ENCODE results near the gene RIOK2. TPM values are rescaled to one million over a fixed set of nuclear protein-coding genes. Genes with fewer than 3 reads are reported as not detected.

RIOK2 gene
- total RNA-seq, 1 experiment from 2014 or later, result 42.9 TPM

DNA sequence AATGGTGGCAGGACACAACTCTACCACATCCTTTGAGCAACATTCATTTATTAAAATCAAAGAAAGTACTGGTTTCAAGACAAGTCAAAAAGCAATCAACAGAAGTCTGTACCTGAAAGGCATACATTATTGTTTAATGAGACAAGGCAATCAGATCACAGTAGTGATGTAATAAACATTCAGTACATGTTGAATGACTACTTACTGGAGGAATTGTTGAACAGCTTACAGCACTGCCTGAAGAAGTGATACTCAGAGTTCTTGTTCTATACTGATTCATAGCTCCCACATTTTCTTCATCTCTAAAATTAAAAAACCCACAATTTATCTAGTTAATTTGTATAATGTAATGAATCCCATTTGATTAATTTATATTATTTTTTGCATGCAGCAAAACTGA lies 18.2 kb downstream of the RIOK2 start:
- intact Hi-C loops (cut with micrococcal nuclease; ENCODE audit: unreplicated experiment), result loop anchor here (5.0 kb wide), 1 partner anchor 168 kb away; no protein-coding TSS in a partner anchor
- BruUV-seq (replicated peaks), result no TSS peak
- POLR2A ChIA-PET (ENCODE audit: low non-redundant PET), result no interaction called here
- CTCF ChIA-PET, result interaction anchor here (0.6 to 1.3 kb wide), 2 partner anchors 168 to 296 kb away, joined by 3 read pairs; no protein-coding TSS in a partner anchor
- Histone ChIP-seq H3K4me3 (ENCODE audit: low read depth, low read length, poor library complexity, severe bottlenecking) (no peak overlapping the region), H3K27ac (ENCODE audit: low read depth, low read length, poor library complexity, severe bottlenecking) (no peak overlapping the region), H3K27me3 (replicated peaks; ENCODE audit: insufficient read depth, low read depth, low read length, poor library complexity) (no peaks in the 10 kb centered on the region), H3K4me1 (ENCODE audit: insufficient read depth, low read length, poor library complexity, severe bottlenecking) (no peaks in the 10 kb centered on the region), H3K9me3 (ENCODE audit: low read depth, low read length, poor library complexity, severe bottlenecking) (no peaks in the 10 kb centered on the region), H3K36me3 (ENCODE audit: insufficient read depth, low read length, poor library complexity, severe bottlenecking) (peaks cover 44% of the 10 kb centered on the region)
- TF ChIP-seq, protein P1, sequence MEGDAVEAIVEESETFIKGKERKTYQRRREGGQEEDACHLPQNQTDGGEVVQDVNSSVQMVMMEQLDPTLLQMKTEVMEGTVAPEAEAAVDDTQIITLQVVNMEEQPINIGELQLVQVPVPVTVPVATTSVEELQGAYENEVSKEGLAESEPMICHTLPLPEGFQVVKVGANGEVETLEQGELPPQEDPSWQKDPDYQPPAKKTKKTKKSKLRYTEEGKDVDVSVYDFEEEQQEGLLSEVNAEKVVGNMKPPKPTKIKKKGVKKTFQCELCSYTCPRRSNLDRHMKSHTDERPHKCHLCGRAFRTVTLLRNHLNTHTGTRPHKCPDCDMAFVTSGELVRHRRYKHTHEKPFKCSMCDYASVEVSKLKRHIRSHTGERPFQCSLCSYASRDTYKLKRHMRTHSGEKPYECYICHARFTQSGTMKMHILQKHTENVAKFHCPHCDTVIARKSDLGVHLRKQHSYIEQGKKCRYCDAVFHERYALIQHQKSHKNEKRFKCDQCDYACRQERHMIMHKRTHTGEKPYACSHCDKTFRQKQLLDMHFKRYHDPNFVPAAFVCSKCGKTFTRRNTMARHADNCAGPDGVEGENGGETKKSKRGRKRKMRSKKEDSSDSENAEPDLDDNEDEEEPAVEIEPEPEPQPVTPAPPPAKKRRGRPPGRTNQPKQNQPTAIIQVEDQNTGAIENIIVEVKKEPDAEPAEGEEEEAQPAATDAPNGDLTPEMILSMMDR (conservative IDR thresholded peaks at IDR 0.05; ENCODE audit: low read depth, low read length), result no peak
- no peak for TF ChIP-seq EZH2 (IDR thresholded peaks at IDR 0.05; ENCODE audit: borderline replicate concordance, low read depth, low read length, poor library complexity, severe bottlenecking)
- DNase-seq (ENCODE audit: low spot score), result no peak

DNA sequence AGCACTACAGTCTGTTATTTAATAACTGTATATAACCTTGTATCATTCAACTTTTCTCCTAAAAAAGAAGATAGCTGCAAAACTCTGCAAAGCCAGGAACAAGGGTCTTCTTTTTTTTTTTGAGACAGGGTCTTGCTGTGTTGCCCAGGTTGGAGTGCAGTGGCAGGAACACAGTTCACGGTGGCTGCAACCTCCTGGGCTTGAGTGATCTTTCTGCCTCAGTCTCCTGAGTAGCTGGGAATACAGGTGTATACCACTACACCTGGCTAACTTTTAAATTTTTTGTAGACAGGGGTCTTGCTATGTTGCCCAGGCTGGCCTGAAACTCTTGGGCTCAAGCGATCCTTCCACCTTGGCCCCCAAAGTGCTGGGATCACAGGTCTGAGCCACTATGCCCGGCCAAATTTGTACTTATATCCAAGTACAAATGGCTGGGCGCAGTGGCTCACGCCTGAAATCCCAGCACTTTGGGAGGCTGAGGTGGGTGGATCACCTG lies 19.2 kb downstream of the RIOK2 start:
- Histone ChIP-seq H3K9me3 (ENCODE audit: low read depth, low read length, poor library complexity, severe bottlenecking) (no peaks in the 10 kb centered on the region), H3K36me3 (ENCODE audit: insufficient read depth, low read length, poor library complexity, severe bottlenecking) (peaks cover 44% of the 10 kb centered on the region), H3K4me1 (ENCODE audit: insufficient read depth, low read length, poor library complexity, severe bottlenecking) (no peaks in the 10 kb centered on the region), H3K4me3 (ENCODE audit: low read depth, low read length, poor library complexity, severe bottlenecking) (no peak overlapping the region), H3K27ac (ENCODE audit: low read depth, low read length, poor library complexity, severe bottlenecking) (no peak overlapping the region), H3K27me3 (replicated peaks; ENCODE audit: insufficient read depth, low read depth, low read length, poor library complexity) (no peaks in the 10 kb centered on the region)
- intact Hi-C loops (cut with micrococcal nuclease; ENCODE audit: unreplicated experiment), result loop anchor here (2.0 to 5.0 kb wide), 3 partner anchors 167 to 819 kb away; no protein-coding TSS in a partner anchor
- POLR2A ChIA-PET (ENCODE audit: low non-redundant PET), result no interaction called here
- no TSS peak for BruUV-seq (replicated peaks)
- DNase-seq (ENCODE audit: low spot score), result no peak
- TF ChIP-seq, protein P1 (conservative IDR thresholded peaks at IDR 0.05; ENCODE audit: low read depth, low read length), result no peak
- TF ChIP-seq EZH2 (IDR thresholded peaks at IDR 0.05; ENCODE audit: borderline replicate concordance, low read depth, low read length, poor library complexity, severe bottlenecking), result no peak
- CTCF ChIA-PET, result interaction anchor here (0.7 to 1.3 kb wide), 2 partner anchors 295 to 412 kb away, joined by 3 read pairs; no protein-coding TSS in a partner anchor

DNA sequence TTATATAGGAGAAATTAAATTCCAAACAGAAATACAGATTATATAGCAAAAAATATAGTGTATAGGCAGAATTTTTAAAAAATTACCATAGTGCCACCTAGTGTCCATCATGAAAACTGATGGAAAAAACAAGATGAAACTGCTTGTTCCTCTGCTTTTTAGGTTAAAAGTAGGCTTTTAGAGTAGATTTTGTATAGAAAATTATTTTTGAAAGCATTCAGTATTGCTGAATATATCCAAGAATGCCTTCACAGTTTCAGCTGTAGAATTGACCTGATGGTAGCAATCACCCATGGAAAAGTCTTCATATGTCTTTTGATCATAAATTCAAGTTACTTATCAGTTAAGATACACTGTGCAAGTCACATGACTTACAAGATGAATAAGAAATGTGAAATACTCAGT lies 19.7 kb downstream of the RIOK2 start:
- CTCF ChIA-PET, result interaction anchor here (0.7 to 1.3 kb wide), 3 partner anchors 294 to 411 kb away, joined by 3 read pairs; no protein-coding TSS in a partner anchor
- POLR2A ChIA-PET (ENCODE audit: low non-redundant PET), result no interaction called here
- H3K36me3 ChIP-seq (ENCODE audit: insufficient read depth, low read length, poor library complexity, severe bottlenecking), result peaks cover 42% of the 10 kb centered on the region
- H3K9me3 ChIP-seq (ENCODE audit: low read depth, low read length, poor library complexity, severe bottlenecking), result no peaks in the 10 kb centered on the region
- intact Hi-C loops (cut with micrococcal nuclease; ENCODE audit: unreplicated experiment), result loop anchor here (2.0 to 5.0 kb wide), 3 partner anchors 166 to 819 kb away; no protein-coding TSS in a partner anchor
- TF ChIP-seq EZH2 (IDR thresholded peaks at IDR 0.05; ENCODE audit: borderline replicate concordance, low read depth, low read length, poor library complexity, severe bottlenecking), result no peak
- TF ChIP-seq, protein P1 (conservative IDR thresholded peaks at IDR 0.05; ENCODE audit: low read depth, low read length), result peak; percentile 78
- H3K27me3 ChIP-seq (replicated peaks; ENCODE audit: insufficient read depth, low read depth, low read length, poor library complexity), result no peaks in the 10 kb centered on the region
- DNase-seq (ENCODE audit: low spot score), result peak; percentile 29
- H3K4me1 ChIP-seq (ENCODE audit: insufficient read depth, low read length, poor library complexity, severe bottlenecking), result no peaks in the 10 kb centered on the region
- H3K4me3 ChIP-seq (ENCODE audit: low read depth, low read length, poor library complexity, severe bottlenecking), result no peak overlapping the region
- H3K27ac ChIP-seq (ENCODE audit: low read depth, low read length, poor library complexity, severe bottlenecking), result no peak overlapping the region
- BruUV-seq (replicated peaks), result no TSS peak
